ENCODE measurements around the gene PLG. TPM values are rescaled to one million over a fixed set of nuclear protein-coding genes. Genes with fewer than 3 reads are reported as not detected.

Gene PLG
- total RNA-seq, 2 experiments from 2014 or later: 3.4 to 3.7 TPM

GRCh38 chr6:160766989-160767646 lies 65.1 kb downstream of the PLG start:
- Histone ChIP-seq H3K79me2 (ENCODE audit: insufficient read depth, low read depth, low read length) (no peaks in the 10 kb centered on the region), H3K27ac (ENCODE audit: low read depth, low read length, poor library complexity, severe bottlenecking) (no peak overlapping the region), H2AFZ (ENCODE audit: low read length) (peak overlapping the region; percentile 61; the same call in 1 of the 2 replicates), H3K9me2 (ENCODE audit: insufficient read depth, low read length) (no peaks in the 10 kb centered on the region), H3K4me2 (ENCODE audit: low read length) (peak overlapping the region; percentile 56), H3K9me3 (ENCODE audit: low read length) (peaks cover 2% of the 10 kb centered on the region; the same call in 1 of the 2 replicates), H3K36me3 (ENCODE audit: insufficient read depth, low read length) (no peaks in the 10 kb centered on the region), H3K4me3 (ENCODE audit: low read depth, low read length, poor library complexity, severe bottlenecking) (peak overlapping the region; percentile 59), H3K4me1 (ENCODE audit: insufficient read depth, low read length, poor library complexity, severe bottlenecking) (peaks cover 21% of the 10 kb centered on the region), H4K20me1 (ENCODE audit: insufficient read depth, low read length) (no peaks in the 10 kb centered on the region)
- TF ChIP-seq EZH2phosphoT487 (IDR thresholded peaks at IDR 0.05; ENCODE audit: borderline replicate concordance, low read depth, low read length) (no peak), CTCF (conservative IDR thresholded peaks at IDR 0.05; ENCODE audit: low read length) (peak; percentile 82)
- peak; percentile 77 for DNase-seq (ENCODE audit: low spot score)
- intact Hi-C loops (cut with micrococcal nuclease; ENCODE audit: unreplicated experiment): loop anchor here (1.0 to 5.0 kb wide), 3 partner anchors 26 to 245 kb away; no protein-coding TSS in a partner anchor
- BruUV-seq (replicated peaks): no TSS peak
- POLR2A ChIA-PET: interaction anchor here (1.2 kb wide), 1 partner anchor 21 kb away, joined by 3 read pairs; no protein-coding TSS in a partner anchor
- CTCF ChIA-PET (ENCODE audit: unreplicated experiment): interaction anchor here (1.1 kb wide), 1 partner anchor 33 kb away, joined by 3 read pairs; no protein-coding TSS in a partner anchor

GRCh38 chr6:160767647-160768019 lies 65.6 kb downstream of the PLG start:
- H3K9me3 ChIP-seq (ENCODE audit: low read length): no peaks in the 10 kb centered on the region
- no peaks in the 10 kb centered on the region for H3K79me2 ChIP-seq (ENCODE audit: insufficient read depth, low read depth, low read length)
- intact Hi-C loops (cut with micrococcal nuclease; ENCODE audit: unreplicated experiment): loop anchor here (1.0 to 5.0 kb wide), 3 partner anchors 27 to 245 kb away; no protein-coding TSS in a partner anchor
- H3K4me1 ChIP-seq (ENCODE audit: insufficient read depth, low read length, poor library complexity, severe bottlenecking): peaks cover 21% of the 10 kb centered on the region
- no peak overlapping the region for H3K27ac ChIP-seq (ENCODE audit: low read depth, low read length, poor library complexity, severe bottlenecking)
- TF ChIP-seq CTCF (conservative IDR thresholded peaks at IDR 0.05; ENCODE audit: low read length): no peak; the same call in none of the 2 replicates
- TF ChIP-seq EZH2phosphoT487 (IDR thresholded peaks at IDR 0.05; ENCODE audit: borderline replicate concordance, low read depth, low read length): no peak
- no peaks in the 10 kb centered on the region for H3K9me2 ChIP-seq (ENCODE audit: insufficient read depth, low read length)
- H2AFZ ChIP-seq (ENCODE audit: low read length): peak overlapping the region; percentile 61; the same call in 1 of the 2 replicates
- H3K4me3 ChIP-seq (ENCODE audit: low read depth, low read length, poor library complexity, severe bottlenecking): no peak overlapping the region
- POLR2A ChIA-PET: no interaction called here
- no peak for DNase-seq (ENCODE audit: low spot score)
- CTCF ChIA-PET (ENCODE audit: unreplicated experiment): interaction anchor here (1.1 kb wide), 1 partner anchor 34 kb away, joined by 3 read pairs; no protein-coding TSS in a partner anchor
- no TSS peak for BruUV-seq (replicated peaks)
- H3K36me3 ChIP-seq (ENCODE audit: insufficient read depth, low read length): no peaks in the 10 kb centered on the region
- H3K4me2 ChIP-seq (ENCODE audit: low read length): no peak overlapping the region
- H4K20me1 ChIP-seq (ENCODE audit: insufficient read depth, low read length): no peaks in the 10 kb centered on the region

GRCh38 chr6:160768101-160768500 lies 66.1 kb downstream of the PLG start:
- Histone ChIP-seq H3K79me2 (ENCODE audit: insufficient read depth, low read depth, low read length) (no peaks in the 10 kb centered on the region), H3K4me2 (ENCODE audit: low read length) (no peak overlapping the region), H4K20me1 (ENCODE audit: insufficient read depth, low read length) (no peaks in the 10 kb centered on the region), H3K4me1 (ENCODE audit: insufficient read depth, low read length, poor library complexity, severe bottlenecking) (peaks cover 21% of the 10 kb centered on the region), H2AFZ (ENCODE audit: low read length) (no peak overlapping the region), H3K9me3 (ENCODE audit: low read length) (no peaks in the 10 kb centered on the region), H3K9me2 (ENCODE audit: insufficient read depth, low read length) (no peaks in the 10 kb centered on the region), H3K27ac (ENCODE audit: low read depth, low read length, poor library complexity, severe bottlenecking) (no peak overlapping the region), H3K36me3 (ENCODE audit: insufficient read depth, low read length) (no peaks in the 10 kb centered on the region), H3K4me3 (ENCODE audit: low read depth, low read length, poor library complexity, severe bottlenecking) (no peak overlapping the region)
- intact Hi-C loops (cut with micrococcal nuclease; ENCODE audit: unreplicated experiment): loop anchor here (5.0 kb wide), 1 partner anchor 246 kb away; no protein-coding TSS in a partner anchor
- TF ChIP-seq EZH2phosphoT487 (IDR thresholded peaks at IDR 0.05; ENCODE audit: borderline replicate concordance, low read depth, low read length) (no peak), CTCF (conservative IDR thresholded peaks at IDR 0.05; ENCODE audit: low read length) (no peak)
- ChIA-PET CTCF (ENCODE audit: unreplicated experiment) (interaction anchor here (1.1 kb wide), 1 partner anchor 34 kb away, joined by 3 read pairs; no protein-coding TSS in a partner anchor), POLR2A (no interaction called here)
- no TSS peak for BruUV-seq (replicated peaks)
- DNase-seq (ENCODE audit: low spot score): no peak
